GDM1 (cell line): ENCODE data around the gene PCSK7.

Source experiments
- DNase-seq: peaks from one replicate; lab custom pipeline; 2025; lab: John Stamatoyannopoulos, UW

Gene PCSK7

GRCh38 chr11:117230999-117231841 lies 653 bp downstream of the PCSK7 start:
- no peak for DNase-seq

- no peak for DNase-seq
Measured at GRCh38 chr11:117230286-117230961, 1.4 kb downstream of the PCSK7 start.

- DNase-seq, result no peak
Measured at GRCh38 chr11:117229931-117230285, 2.0 kb downstream of the PCSK7 start.

- no peak for DNase-seq
Measured at GRCh38 chr11:117229411-117229810, 2.5 kb downstream of the PCSK7 start.

- no peak for DNase-seq
Measured at GRCh38 chr11:117228091-117228490, 3.8 kb downstream of the PCSK7 start.

- peak; percentile 62 for DNase-seq
Measured at GRCh38 chr11:117226388-117227385, 5.2 kb downstream of the PCSK7 start.

- DNase-seq, result no peak
Measured at GRCh38 chr11:117225553-117226170, 6.2 kb downstream of the PCSK7 start.

- no peak for DNase-seq
Measured at GRCh38 chr11:117223741-117224689, 7.9 kb downstream of the PCSK7 start.

GRCh38 chr11:117222991-117223740 lies 8.7 kb downstream of the PCSK7 start:
- DNase-seq, result no peak

- no peak for DNase-seq
Measured at GRCh38 chr11:117221775-117222517, 9.9 kb downstream of the PCSK7 start.

- DNase-seq, result no peak
Measured at GRCh38 chr11:117220999-117221774, 10.7 kb downstream of the PCSK7 start.

GRCh38 chr11:117220568-117220967 lies 11.3 kb downstream of the PCSK7 start:
- DNase-seq, result no peak

- DNase-seq, result no peak
Measured at GRCh38 chr11:117219995-117220394, 11.9 kb downstream of the PCSK7 start.

GRCh38 chr11:117219455-117219854 lies 12.4 kb downstream of the PCSK7 start:
- no peak for DNase-seq

GRCh38 chr11:117219001-117219400 lies 12.9 kb downstream of the PCSK7 start:
- DNase-seq, result no peak

GRCh38 chr11:117218133-117218915 lies 13.5 kb downstream of the PCSK7 start:
- DNase-seq, result no peak
